OCI-LY7 (cell line): Measurements from ENCODE around the gene EPS15. TPM values are rescaled to one million over a fixed set of nuclear protein-coding genes. Genes with fewer than 3 reads are reported as not detected.
"Not testable (repeated sequence)": the region's sequence is repeated elsewhere in the genome, so short reads cannot be mapped to it uniquely, and the experiment has no call there.

Source experiments
- BruUV-seq: library from RNA; stranded (reverse); fragments of 400-500 nt; replicated peaks from 2 replicates; lab custom pipeline; 2021; lab: Mats Ljungman, UMichigan
- CTCF ChIA-PET: fragments of 300-600 bp; sonication (Branson Sonifier 250); formaldehyde crosslinking; loops from one replicate; lab custom pipeline; 2022; ENCODE audit warnings: antibody characterized with exemption; ENCODE audit not compliant: unreplicated experiment; lab: Charles Lee
- POLR2A ChIA-PET: fragments of 300-600 bp; sonication (Branson Sonifier 250); formaldehyde crosslinking; loops from one replicate; lab custom pipeline; 2022; ENCODE audit warnings: antibody characterized with exemption; lab: Charles Lee
- DNase-seq: peaks from one replicate; pipeline ENCODE4 v3.0.0-alpha.2; 2015; ENCODE audit warnings: low spot score
- H2AFZ ChIP-seq: fragments of 200-600 bp; sonication (generic), shearing (Covaris generic); 2 replicates; pipeline ENCODE4 v1.6.1; 2014; ENCODE audit warnings: mild to moderate bottlenecking, antibody characterized with exemption, low read length, moderate library complexity
- H3K27ac ChIP-seq: fragments of 200-600 bp; sonication (generic); 2 replicates; pipeline ENCODE4 v1.5.1; 2014; ENCODE audit warnings: mixed run types, low read depth, mild to moderate bottlenecking, moderate library complexity, low read length, inconsistent platforms; ENCODE audit not compliant: poor library complexity, severe bottlenecking
- H3K36me3 ChIP-seq: fragments of 200-600 bp; sonication (generic); 2 replicates; pipeline ENCODE4 v1.6.1; 2014; ENCODE audit warnings: mild to moderate bottlenecking, antibody characterized with exemption, low read length, moderate library complexity, mixed read lengths; ENCODE audit not compliant: insufficient read depth
- H3K4me1 ChIP-seq: fragments of 200-600 bp; sonication (generic); 2 replicates; pipeline ENCODE4 v1.5.1; 2014; ENCODE audit warnings: mild to moderate bottlenecking, low read length; ENCODE audit not compliant: insufficient read depth, poor library complexity, severe bottlenecking
- H3K4me2 ChIP-seq: fragments of 200-600 bp; sonication (generic); 2 replicates; pipeline ENCODE4 v1.6.1; 2014; ENCODE audit warnings: mild to moderate bottlenecking, low read length
- H3K4me3 ChIP-seq: fragments of 200-600 bp; sonication (generic); 2 replicates; pipeline ENCODE4 v1.5.1; 2014; ENCODE audit warnings: mild to moderate bottlenecking, low read depth, low read length; ENCODE audit not compliant: poor library complexity, severe bottlenecking
- H3K79me2 ChIP-seq: fragments of 200-600 bp; sonication (generic); 2 replicates; pipeline ENCODE4 v1.6.1; 2016; ENCODE audit warnings: low read depth, mild to moderate bottlenecking, low read length, moderate library complexity, mixed read lengths; ENCODE audit not compliant: insufficient read depth
- H3K9me2 ChIP-seq: fragments of 200-600 bp; sonication (generic); 2 replicates; pipeline ENCODE4 v1.6.1; 2016; ENCODE audit warnings: mild to moderate bottlenecking, low read length, mixed read lengths; ENCODE audit not compliant: insufficient read depth
- H3K9me3 ChIP-seq: fragments of 200-600 bp; sonication (generic); 2 replicates; pipeline ENCODE4 v1.6.1; 2014; ENCODE audit warnings: mild to moderate bottlenecking, mixed run types, low read length, mixed read lengths
- H4K20me1 ChIP-seq: fragments of 200-600 bp; sonication (generic); 2 replicates; pipeline ENCODE4 v1.6.1; 2014; ENCODE audit warnings: mild to moderate bottlenecking, antibody characterized with exemption, low read length, moderate library complexity, mixed read lengths; ENCODE audit not compliant: insufficient read depth
- EZH2phosphoT487 ChIP-seq: fragments of 200-600 bp; sonication (generic); IDR thresholded peaks from 2 replicates; pipeline ENCODE4 v1.6.1; 2018; ENCODE audit warnings: low read depth, borderline replicate concordance, mild to moderate bottlenecking, mixed run types, antibody characterized with exemption, low read length, moderate library complexity, mixed read lengths
- intact Hi-C: fragments of 100-400 bp; cut with micrococcal nuclease; formaldehyde crosslinking; loops from one replicate; pipeline ENCODE4 v1.10.0; 2022; ENCODE audit not compliant: unreplicated experiment
- total RNA-seq, 2 experiments: library from RNA; depleted of rRNA in 1 of 2; stranded (reverse); fragments of >200 nt in 1 of 2; shearing (Covaris generic) in 1 of 2; gene quantifications; 2 replicates each; pipeline ENCODE4 v1.2.3, GENCODE V29; 2014 to 2022
- TF ChIP-seq, protein P1 (sequence below): fragments of 200-600 bp; sonication (generic); conservative IDR thresholded peaks from 2 replicates; pipeline ENCODE4 v1.5.1; 2014; ENCODE audit warnings: mild to moderate bottlenecking, antibody characterized with exemption, low read length, moderate library complexity, mixed read lengths

The EPS15 gene
- total RNA-seq, 2 experiments from 2014 or later: 23.8 to 73.2 TPM

DNA sequence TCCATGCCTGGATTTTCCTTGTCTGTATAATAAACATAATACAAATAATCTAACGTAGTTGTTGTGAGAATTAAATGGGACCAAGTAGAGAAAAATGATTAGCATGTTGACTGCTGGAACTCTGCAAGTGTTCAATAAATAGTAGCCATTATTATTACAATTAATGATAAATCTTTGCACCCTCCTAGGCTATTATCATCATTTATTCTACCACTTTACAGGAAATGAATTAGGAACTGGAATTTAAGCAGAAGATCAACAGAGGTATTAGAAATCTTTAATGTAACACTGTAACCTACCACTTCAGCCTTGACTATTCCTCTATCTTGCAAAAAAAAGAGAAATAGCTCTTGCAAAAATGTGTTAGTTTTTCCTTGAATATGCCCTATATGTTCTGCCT is 126.8 kb downstream of the EPS15 start:
- H3K4me3 ChIP-seq: no peak overlapping the region
- H3K36me3 ChIP-seq: peaks cover 40% of the 10 kb centered on the region
- H3K27ac ChIP-seq: no peak overlapping the region
- H3K9me3 ChIP-seq: no peaks in the 10 kb centered on the region
- no TSS peak for BruUV-seq
- H3K9me2 ChIP-seq: no peaks in the 10 kb centered on the region
- no peak for DNase-seq
- POLR2A ChIA-PET: no interaction called here
- no peak for TF ChIP-seq EZH2phosphoT487
- TF ChIP-seq, protein P1, sequence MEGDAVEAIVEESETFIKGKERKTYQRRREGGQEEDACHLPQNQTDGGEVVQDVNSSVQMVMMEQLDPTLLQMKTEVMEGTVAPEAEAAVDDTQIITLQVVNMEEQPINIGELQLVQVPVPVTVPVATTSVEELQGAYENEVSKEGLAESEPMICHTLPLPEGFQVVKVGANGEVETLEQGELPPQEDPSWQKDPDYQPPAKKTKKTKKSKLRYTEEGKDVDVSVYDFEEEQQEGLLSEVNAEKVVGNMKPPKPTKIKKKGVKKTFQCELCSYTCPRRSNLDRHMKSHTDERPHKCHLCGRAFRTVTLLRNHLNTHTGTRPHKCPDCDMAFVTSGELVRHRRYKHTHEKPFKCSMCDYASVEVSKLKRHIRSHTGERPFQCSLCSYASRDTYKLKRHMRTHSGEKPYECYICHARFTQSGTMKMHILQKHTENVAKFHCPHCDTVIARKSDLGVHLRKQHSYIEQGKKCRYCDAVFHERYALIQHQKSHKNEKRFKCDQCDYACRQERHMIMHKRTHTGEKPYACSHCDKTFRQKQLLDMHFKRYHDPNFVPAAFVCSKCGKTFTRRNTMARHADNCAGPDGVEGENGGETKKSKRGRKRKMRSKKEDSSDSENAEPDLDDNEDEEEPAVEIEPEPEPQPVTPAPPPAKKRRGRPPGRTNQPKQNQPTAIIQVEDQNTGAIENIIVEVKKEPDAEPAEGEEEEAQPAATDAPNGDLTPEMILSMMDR: no peak
- no peak overlapping the region for H3K4me2 ChIP-seq
- CTCF ChIA-PET: no interaction called here
- H3K79me2 ChIP-seq: no peaks in the 10 kb centered on the region
- intact Hi-C loops: no loop called here
- H4K20me1 ChIP-seq: no peaks in the 10 kb centered on the region
- H2AFZ ChIP-seq: no peak overlapping the region
- no peaks in the 10 kb centered on the region for H3K4me1 ChIP-seq

DNA sequence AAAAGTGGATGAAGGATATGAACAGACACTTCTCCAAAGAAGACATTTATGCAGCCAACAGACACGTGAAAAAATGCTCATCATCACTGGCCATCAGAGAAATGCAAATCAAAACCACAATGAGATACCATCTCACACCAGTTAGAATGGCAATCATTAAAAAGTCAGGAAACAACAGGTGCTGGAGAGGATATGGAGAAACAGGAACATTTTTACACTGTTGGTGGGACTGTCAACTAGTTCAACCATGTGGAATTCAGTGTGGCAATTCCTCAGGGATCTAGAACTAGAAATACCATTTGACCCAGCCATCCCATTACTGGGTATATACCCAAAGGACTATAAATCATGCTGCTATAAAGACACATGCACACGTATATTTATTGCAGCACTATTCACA is 128.4 kb downstream of the EPS15 start:
- H3K27ac ChIP-seq, POLR2A ChIA-PET, intact Hi-C loops, CTCF ChIA-PET, H3K79me2 ChIP-seq, H3K4me3 ChIP-seq, H3K9me2 ChIP-seq, H3K4me1 ChIP-seq, H2AFZ ChIP-seq, H3K4me2 ChIP-seq, BruUV-seq, H3K9me3 ChIP-seq, DNase-seq, H4K20me1 ChIP-seq: not testable (repeated sequence)
- peaks cover 33% of the 10 kb centered on the region for H3K36me3 ChIP-seq

DNA sequence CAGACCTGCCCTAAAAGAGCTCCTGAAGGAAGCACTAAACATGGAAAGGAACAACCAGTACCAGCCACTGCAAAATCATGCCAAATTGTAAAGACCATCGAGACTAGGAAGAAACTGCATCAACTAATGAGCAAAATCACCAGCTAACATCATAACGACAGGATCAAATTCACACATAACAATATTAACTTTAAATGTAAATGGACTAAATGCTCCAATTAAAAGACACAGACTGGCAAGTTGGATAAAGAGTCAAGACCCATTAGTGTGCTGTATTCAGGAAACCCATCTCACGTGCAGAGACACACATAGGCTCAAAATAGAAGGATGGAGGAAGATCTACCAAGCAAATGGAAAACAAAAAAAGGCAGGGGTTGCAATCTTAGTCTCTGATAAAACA is 131.8 kb downstream of the EPS15 start:
- POLR2A ChIA-PET, DNase-seq, H3K79me2 ChIP-seq, H2AFZ ChIP-seq, CTCF ChIA-PET, H3K4me1 ChIP-seq, BruUV-seq, H3K4me3 ChIP-seq, intact Hi-C loops, H3K27ac ChIP-seq, H3K4me2 ChIP-seq, H3K9me2 ChIP-seq, H4K20me1 ChIP-seq: not testable (repeated sequence)
- Histone ChIP-seq H3K36me3 (peaks cover 48% of the 10 kb centered on the region), H3K9me3 (peaks cover 13% of the 10 kb centered on the region; the same call in 1 of the 2 replicates)

DNA sequence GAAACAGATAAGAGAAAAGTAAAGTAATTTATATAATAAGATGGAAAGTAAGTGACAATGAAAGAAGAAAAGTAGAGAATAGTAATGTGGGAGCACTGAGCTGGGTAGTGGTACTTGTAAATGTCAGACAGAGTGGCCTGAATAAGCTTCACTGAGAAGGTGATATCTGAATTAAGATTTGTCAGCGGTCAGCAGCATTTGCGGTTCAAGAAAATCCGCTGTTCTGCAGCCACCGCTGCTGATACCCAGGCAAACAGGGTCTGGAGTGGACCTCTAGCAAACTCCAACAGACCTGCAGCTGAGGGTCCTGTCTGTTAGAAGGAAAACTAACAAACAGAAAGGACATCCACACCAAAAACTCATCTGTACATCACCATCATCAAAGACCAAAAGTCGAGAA is 132.8 kb downstream of the EPS15 start:
- BruUV-seq, POLR2A ChIA-PET, H3K9me2 ChIP-seq, DNase-seq, H3K4me2 ChIP-seq, H4K20me1 ChIP-seq, H2AFZ ChIP-seq, intact Hi-C loops, H3K4me1 ChIP-seq, H3K4me3 ChIP-seq, H3K79me2 ChIP-seq, H3K27ac ChIP-seq, CTCF ChIA-PET: not testable (repeated sequence)
- peaks cover 13% of the 10 kb centered on the region; the same call in 1 of the 2 replicates for H3K9me3 ChIP-seq
- peaks cover 38% of the 10 kb centered on the region for H3K36me3 ChIP-seq
